RKO (cell line): ENCODE results near the gene B4GALT7.
A peak's percentile ranks its signal among the peaks of the same experiment; 100 is the strongest.
"Not testable (repeated sequence)": the region's sequence is repeated elsewhere in the genome, so short reads cannot be mapped to it uniquely, and the experiment has no call there.

Source experiments
- DNase-seq: peaks from one replicate; pipeline ENCODE4 v3.0.0-alpha.2; 2016; ENCODE audit warnings: low spot score

The B4GALT7 gene, protein sequence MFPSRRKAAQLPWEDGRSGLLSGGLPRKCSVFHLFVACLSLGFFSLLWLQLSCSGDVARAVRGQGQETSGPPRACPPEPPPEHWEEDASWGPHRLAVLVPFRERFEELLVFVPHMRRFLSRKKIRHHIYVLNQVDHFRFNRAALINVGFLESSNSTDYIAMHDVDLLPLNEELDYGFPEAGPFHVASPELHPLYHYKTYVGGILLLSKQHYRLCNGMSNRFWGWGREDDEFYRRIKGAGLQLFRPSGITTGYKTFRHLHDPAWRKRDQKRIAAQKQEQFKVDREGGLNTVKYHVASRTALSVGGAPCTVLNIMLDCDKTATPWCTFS

GRCh38 chr5:177599731-177600507 lies at the start of gene B4GALT7:
Gene B4GALT7, plus strand, starts transcription at chr5:177600132. Its CDS starts 79 bp downstream, at chr5:177600211.
- DNase-seq = peak; percentile 82

DNA sequence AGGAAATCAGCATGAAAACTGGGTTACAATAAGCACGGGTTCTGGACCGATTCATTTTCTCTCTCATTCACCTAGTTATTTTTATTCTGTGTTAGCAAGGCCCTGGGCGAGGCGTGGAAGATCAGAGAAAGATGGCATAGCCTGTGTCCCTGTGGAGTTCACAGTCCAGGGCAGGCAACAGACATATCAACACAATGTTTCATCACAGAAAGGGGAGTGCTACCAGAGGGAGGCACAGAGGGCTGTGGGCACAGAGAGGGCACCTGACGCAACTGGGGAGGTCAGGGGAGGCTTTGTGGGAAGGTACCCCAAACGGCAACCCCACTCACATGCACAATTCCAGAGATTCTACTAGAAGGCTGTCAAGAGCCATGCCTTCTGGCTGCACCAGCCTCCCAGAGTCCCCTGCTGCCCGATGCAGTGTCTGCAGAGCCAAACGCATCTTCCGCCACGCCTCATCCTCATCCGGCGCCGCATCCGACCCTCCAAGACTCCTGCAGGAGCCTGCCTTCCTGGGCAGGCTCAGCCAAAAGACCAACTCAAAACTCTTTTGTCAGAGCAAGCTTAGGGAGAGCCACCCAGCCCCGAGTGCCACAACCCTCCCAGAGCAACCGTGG lies 47.0 kb upstream of the B4GALT7 start:
- no peak for DNase-seq

- DNase-seq = peak; percentile 16
Observed at GRCh38 chr5:177553671-177554429, 46.1 kb upstream of the B4GALT7 start.

DNA sequence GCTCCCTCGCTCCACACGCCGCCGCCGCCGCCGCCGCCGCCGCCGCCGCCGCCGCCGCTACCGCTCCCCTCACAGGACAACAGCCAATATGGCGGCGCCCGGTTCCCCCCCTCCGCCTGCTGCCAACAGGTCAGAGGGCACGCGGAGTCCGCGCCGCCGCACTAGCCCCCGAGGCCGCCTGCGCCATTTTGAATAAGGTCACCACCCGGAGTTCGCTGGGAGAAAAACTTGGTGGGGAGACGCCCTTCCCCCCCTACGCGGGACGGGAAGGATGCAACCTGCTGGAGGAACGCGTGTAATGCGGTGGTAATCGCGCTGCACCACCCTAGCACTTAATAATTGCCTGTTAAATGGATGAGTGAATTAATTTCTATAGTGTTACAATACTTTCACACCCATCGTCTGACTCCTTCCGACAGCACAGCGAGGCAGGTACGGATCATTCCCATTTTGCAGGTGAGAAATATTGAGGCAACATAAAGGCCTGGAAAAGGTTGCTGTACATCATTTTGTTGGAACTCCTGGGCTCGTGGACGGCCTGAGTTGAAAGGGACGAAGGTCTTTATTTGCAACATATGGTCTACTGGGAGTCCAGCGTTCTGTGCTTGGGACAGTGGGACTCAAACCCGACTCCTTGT lies 45.3 kb upstream of the B4GALT7 start, which contains the start of gene FAM193B:
Gene FAM193B (minus strand): TSS at position 90 of the 638 bp plus-strand sequence. CDS start 105 bp downstream, outside the sequence.
- peak; percentile 93 for DNase-seq

- no peak for DNase-seq
Observed at GRCh38 chr5:177555228-177555627, 44.7 kb upstream of the B4GALT7 start.

- DNase-seq = no peak
Observed at GRCh38 chr5:177555665-177556064, 44.3 kb upstream of the B4GALT7 start.

DNA sequence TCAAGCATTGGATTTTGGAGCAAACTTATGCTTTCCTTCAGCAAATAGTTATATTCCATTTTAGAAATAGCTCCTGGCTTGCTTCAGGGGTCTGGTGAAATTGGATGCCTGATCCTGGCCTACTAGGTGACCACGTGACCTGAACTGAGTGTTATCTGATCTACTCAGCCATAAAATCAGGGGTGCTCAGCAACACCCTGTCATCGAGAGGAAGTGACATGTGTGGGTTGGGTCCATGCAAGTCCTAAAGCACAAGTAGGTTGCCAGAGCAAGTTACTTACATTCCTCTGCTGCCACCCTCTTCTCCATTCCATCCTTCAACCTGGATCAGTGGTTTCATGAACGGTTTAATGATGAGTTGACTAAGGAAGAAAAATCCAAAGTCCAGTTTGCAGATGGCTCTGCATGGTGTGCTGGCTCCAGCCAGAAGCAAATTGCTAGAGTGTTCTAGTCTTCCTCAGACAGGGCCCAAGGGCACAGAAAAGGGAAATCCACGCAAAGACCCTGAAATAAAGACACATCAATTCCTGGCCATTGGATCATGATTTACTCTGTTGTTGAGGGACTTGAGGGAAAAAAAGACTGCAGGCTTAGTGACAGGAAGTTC lies 42.8 kb upstream of the B4GALT7 start:
- peak; percentile 17 for DNase-seq

- DNase-seq = no peak
Observed at GRCh38 chr5:177557796-177558195, 42.1 kb upstream of the B4GALT7 start.

- DNase-seq = not testable (repeated sequence)
Observed at GRCh38 chr5:177559446-177559941, 40.4 kb upstream of the B4GALT7 start.

- no peak for DNase-seq
Observed at GRCh38 chr5:177565046-177565445, 34.9 kb upstream of the B4GALT7 start.

DNA sequence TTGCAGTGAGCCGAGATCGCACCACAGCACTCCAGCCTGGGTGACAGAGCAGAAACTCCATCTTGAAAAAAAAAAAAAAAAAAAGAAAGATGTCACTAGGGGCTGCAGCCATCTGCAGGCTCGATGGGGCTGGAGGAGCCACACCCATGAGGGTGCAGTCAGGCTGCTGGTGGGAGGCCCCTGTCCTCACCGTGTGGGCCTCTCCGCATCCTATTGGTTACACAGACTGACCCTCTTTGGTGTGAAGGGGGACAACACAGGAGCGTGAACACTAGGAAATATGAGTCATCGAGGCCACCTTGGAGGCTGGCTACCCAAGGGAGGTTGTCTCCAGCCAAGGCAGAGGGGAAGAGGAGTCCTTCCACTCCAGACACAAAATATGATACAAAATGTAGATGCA lies 31.6 kb upstream of the B4GALT7 start:
- no peak for DNase-seq

DNA sequence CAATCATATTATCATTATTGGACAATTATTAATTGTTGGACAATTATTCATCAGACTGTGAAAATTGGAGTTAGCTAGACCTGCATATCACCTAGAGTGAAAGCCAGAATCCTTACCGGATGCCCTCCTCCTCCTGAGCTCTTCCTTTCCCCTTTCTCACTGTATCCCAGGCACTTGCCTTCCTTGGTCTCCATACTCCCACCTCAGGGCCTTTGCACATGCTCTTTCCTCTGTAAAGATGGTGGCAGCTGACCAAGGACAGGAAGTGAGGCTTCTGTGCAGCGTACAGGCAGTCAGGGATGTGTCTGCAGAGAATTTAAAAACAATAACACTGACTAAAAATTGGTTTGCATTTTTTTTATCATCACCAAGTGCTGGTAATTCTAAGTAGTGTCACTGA lies 30.0 kb upstream of the B4GALT7 start:
- DNase-seq = no peak

DNA sequence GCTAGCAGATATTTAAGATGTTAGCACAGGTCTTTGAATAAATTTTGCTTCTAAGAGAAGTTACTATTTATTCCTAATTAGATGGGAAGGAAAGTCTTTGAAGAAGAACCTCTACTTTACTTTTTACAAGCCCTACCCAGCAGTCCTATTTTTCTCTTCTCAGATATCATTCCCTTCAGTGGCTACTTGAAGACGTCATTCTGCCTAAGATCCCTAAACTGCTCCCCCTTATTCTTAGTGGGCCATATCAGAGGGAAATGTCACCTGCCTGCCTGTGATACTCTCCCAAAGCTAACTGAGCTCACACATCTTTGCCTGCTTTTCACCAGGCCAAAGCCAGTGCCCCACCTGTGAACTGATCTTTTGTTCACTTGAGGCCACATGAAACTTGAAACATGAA lies 24.4 kb upstream of the B4GALT7 start:
- no peak for DNase-seq

- DNase-seq = no peak
Observed at GRCh38 chr5:177576169-177576568, 23.8 kb upstream of the B4GALT7 start.

DNA sequence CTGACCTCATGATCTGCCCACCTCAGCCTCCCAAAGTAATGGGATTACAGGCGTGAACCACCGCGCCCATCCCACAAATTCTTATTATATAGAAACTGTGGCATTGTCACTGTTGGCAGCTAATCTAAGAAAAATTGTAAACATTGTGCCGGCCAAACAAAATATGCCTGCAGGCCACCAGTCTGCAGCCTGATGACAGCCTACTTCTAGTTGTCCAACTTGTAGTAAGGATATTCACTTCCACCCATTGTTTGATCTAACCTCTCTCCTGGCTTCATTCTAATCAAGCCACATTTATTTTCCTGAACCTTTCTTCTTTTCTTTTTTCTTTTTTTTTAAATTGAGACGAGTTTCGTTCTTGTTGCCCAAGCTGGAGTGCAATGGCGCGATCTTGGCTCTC lies 21.6 kb upstream of the B4GALT7 start:
- no peak for DNase-seq

GRCh38 chr5:177588413-177588909 lies 11.5 kb upstream of the B4GALT7 start:
- no peak for DNase-seq

GRCh38 chr5:177590406-177590805 lies 9.5 kb upstream of the B4GALT7 start:
- DNase-seq = no peak

- no peak for DNase-seq
Observed at GRCh38 chr5:177591690-177592009, 8.3 kb upstream of the B4GALT7 start.

- peak; percentile 82 for DNase-seq
Observed at GRCh38 chr5:177592010-177592834, 7.7 kb upstream of the B4GALT7 start, which contains the start of gene TMED9. Gene TMED9, plus strand, starts transcription at chr5:177592203. Its CDS starts 12 bp downstream, at chr5:177592215.

DNA sequence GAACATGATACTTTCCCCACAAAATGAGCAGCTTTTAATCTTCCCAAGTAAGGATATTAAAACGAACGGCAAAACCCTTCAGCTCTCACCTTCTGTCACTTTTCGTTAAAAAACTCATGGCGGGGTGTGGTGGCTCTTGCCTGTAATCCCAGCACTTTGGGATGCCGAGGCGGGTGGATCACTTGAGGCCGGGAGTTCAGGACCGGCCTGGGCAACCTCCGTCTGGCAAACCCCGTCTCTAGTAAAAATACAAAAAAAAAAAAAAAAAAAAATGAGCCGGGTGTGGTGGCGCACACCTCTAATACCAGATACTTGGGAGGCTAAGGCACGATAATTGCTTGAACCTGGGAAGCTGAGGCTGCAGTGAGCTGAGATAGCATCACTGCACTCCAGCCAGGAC lies 7.0 kb upstream of the B4GALT7 start:
- no peak for DNase-seq
